GM23248 (cell line): Measurements from ENCODE around the gene ANKRD55. TPM values are rescaled to one million over a fixed set of nuclear protein-coding genes. Genes with fewer than 3 reads are reported as not detected.

Source experiments
- DNase-seq: peaks from one replicate; pipeline ENCODE4 v3.0.0-alpha.2; 2015
- H2AFZ ChIP-seq: fragments of 200-600 bp; sonication (generic); 2 replicates; pipeline ENCODE4 v1.6.1; 2016; ENCODE audit warnings: antibody characterized with exemption
- H3F3A ChIP-seq: fragments of 200-600 bp; sonication (generic); 2 replicates; pipeline ENCODE4 v1.6.1; 2016; ENCODE audit warnings: mild to moderate bottlenecking, antibody characterized with exemption, mixed run types; ENCODE audit not compliant: insufficient read depth
- H3K27ac ChIP-seq: fragments of 200-600 bp; sonication (generic); 2 replicates; pipeline ENCODE4 v1.5.1; 2016; ENCODE audit warnings: mild to moderate bottlenecking
- H3K27me3 ChIP-seq: fragments of 200-600 bp; sonication (generic); replicated peaks from 2 replicates; pipeline ENCODE4 v1.6.1; 2016; ENCODE audit warnings: mild to moderate bottlenecking; ENCODE audit not compliant: insufficient read depth
- H3K36me3 ChIP-seq: fragments of 200-600 bp; sonication (generic); 2 replicates; pipeline ENCODE4 v1.6.1; 2016; ENCODE audit warnings: low read depth, mild to moderate bottlenecking
- H3K4me1 ChIP-seq: fragments of 200-600 bp; sonication (generic); 2 replicates; pipeline ENCODE4 v1.6.1; 2016; ENCODE audit warnings: mild to moderate bottlenecking; ENCODE audit not compliant: insufficient read depth
- H3K4me2 ChIP-seq: fragments of 200-600 bp; sonication (generic); one replicate; pipeline ENCODE4 v1.6.1; 2016; ENCODE audit warnings: mild to moderate bottlenecking; ENCODE audit not compliant: unreplicated experiment
- H3K4me3 ChIP-seq: fragments of 200-600 bp; sonication (generic); 2 replicates; pipeline ENCODE4 v1.5.1; 2016; ENCODE audit warnings: mild to moderate bottlenecking
- H3K79me2 ChIP-seq: fragments of 200-600 bp; sonication (generic); 2 replicates; pipeline ENCODE4 v1.6.1; 2016; ENCODE audit warnings: mild to moderate bottlenecking; ENCODE audit not compliant: insufficient read depth
- H3K9ac ChIP-seq: fragments of 200-600 bp; sonication (generic); 2 replicates; pipeline ENCODE4 v1.6.1; 2016; ENCODE audit warnings: mild to moderate bottlenecking
- H3K9me2 ChIP-seq: fragments of 200-600 bp; sonication (generic); 2 replicates; pipeline ENCODE4 v1.6.1; 2016; ENCODE audit warnings: mixed run types, mild to moderate bottlenecking, moderate library complexity; ENCODE audit not compliant: insufficient read depth
- H3K9me3 ChIP-seq: fragments of 200-600 bp; sonication (generic); one replicate; pipeline ENCODE4 v1.6.1; 2017; ENCODE audit warnings: low read depth
- H4K20me1 ChIP-seq: fragments of 200-600 bp; sonication (generic); 2 replicates; pipeline ENCODE4 v1.6.0; 2016; ENCODE audit not compliant: insufficient read depth
- EZH2 ChIP-seq: fragments of 200-600 bp; sonication (generic); IDR thresholded peaks from 2 replicates; pipeline ENCODE4 v1.6.1; 2018; ENCODE audit warnings: antibody characterized with exemption, mild to moderate bottlenecking; ENCODE audit not compliant: insufficient read depth, poor library complexity, severe bottlenecking
- EZH2phosphoT487 ChIP-seq: fragments of 200-600 bp; sonication (generic); IDR thresholded peaks from 2 replicates; pipeline ENCODE4 v1.6.1; 2018; ENCODE audit warnings: antibody characterized with exemption, moderate library complexity, mild to moderate bottlenecking, low read depth; ENCODE audit not compliant: insufficient read depth
- WGBS, 2 experiments: methylation state at CpG; one replicate each; pipeline ENCODE4 v1.1.6; 2015 to 2017; ENCODE audit warnings: low lambda C conversion rate in 2 of 2, low coverage in 1 of 2; ENCODE audit errors: missing lambda C conversion rate in 2 of 2; 5-methylcytosine and 5-hydroxymethylcytosine counted together
- in situ Hi-C: fragments of 300-500 bp; cut with MboI; formaldehyde crosslinking; loops from 2 replicates; pipeline ENCODE4 v1.15.0; 2020
- polyA plus RNA-seq: library from polyadenylated mRNA; unstranded; fragments of >200 nt; fragmentation: Nextera tagmentation; extraction: Ambion mirVana; gene quantifications from 2 replicates; pipeline ENCODE4 v1.2.1, GENCODE V29; 2016
- total RNA-seq: library from RNA; depleted of rRNA; stranded (reverse); fragments of >200 nt; shearing (Covaris generic); gene quantifications from 2 replicates; pipeline ENCODE4 v1.2.3, GENCODE V29; 2014

Gene ANKRD55
- total and polyA plus RNA-seq, 2 experiments from 2014 or later, result not detected

GRCh38 chr5:56148453-56148971 lies 84.6 kb downstream of the ANKRD55 start:
- Histone ChIP-seq H2AFZ (no peak overlapping the region), H4K20me1 (no peaks in the 10 kb centered on the region), H3K9me2 (no peaks in the 10 kb centered on the region), H3K9me3 (no peaks in the 10 kb centered on the region), H3K36me3 (no peaks in the 10 kb centered on the region), H3K4me2 (no peak overlapping the region), H3K79me2 (no peaks in the 10 kb centered on the region), H3F3A (peaks cover 6% of the 10 kb centered on the region; the same call in 1 of the 2 replicates), H3K27me3 (no peaks in the 10 kb centered on the region), H3K27ac (no peak overlapping the region), H3K4me3 (no peak overlapping the region), H3K9ac (no peak overlapping the region), H3K4me1 (peaks cover 9% of the 10 kb centered on the region; the same call in 1 of the 2 replicates)
- 66 to 71% methylated on average over 4 of the region's 4 CpGs for WGBS, 2 experiments
- in situ Hi-C loops, result no loop called here
- TF ChIP-seq EZH2phosphoT487 (no peak), EZH2 (no peak)
- no peak for DNase-seq

- Histone ChIP-seq H3K79me2 (no peaks in the 10 kb centered on the region), H4K20me1 (no peaks in the 10 kb centered on the region), H3K27me3 (no peaks in the 10 kb centered on the region), H3F3A (peaks cover 6% of the 10 kb centered on the region; the same call in 1 of the 2 replicates), H3K9me3 (no peaks in the 10 kb centered on the region), H3K36me3 (no peaks in the 10 kb centered on the region), H3K9ac (no peak overlapping the region), H3K4me3 (no peak overlapping the region), H3K4me2 (no peak overlapping the region), H2AFZ (no peak overlapping the region), H3K9me2 (no peaks in the 10 kb centered on the region), H3K27ac (no peak overlapping the region), H3K4me1 (peaks cover 9% of the 10 kb centered on the region; the same call in 1 of the 2 replicates)
- in situ Hi-C loops, result no loop called here
- DNase-seq, result no peak
- TF ChIP-seq EZH2phosphoT487 (no peak), EZH2 (no peak)
- 96 to 99% methylated on average over 4 of the region's 4 CpGs for whole genome bisulfite sequencing, 2 experiments
Measured at GRCh38 chr5:56147659-56148230, 85.4 kb downstream of the ANKRD55 start.

- DNase-seq, result peak; percentile 18
- H2AFZ ChIP-seq, result no peak overlapping the region
- H3K36me3 ChIP-seq, result no peaks in the 10 kb centered on the region
- no peaks in the 10 kb centered on the region for H3K79me2 ChIP-seq
- H3K4me1 ChIP-seq, result peaks cover 9% of the 10 kb centered on the region; the same call in 1 of the 2 replicates
- no peaks in the 10 kb centered on the region for H4K20me1 ChIP-seq
- in situ Hi-C loops, result no loop called here
- H3K9me3 ChIP-seq, result no peaks in the 10 kb centered on the region
- H3K4me2 ChIP-seq, result no peak overlapping the region
- no peak overlapping the region for H3K9ac ChIP-seq
- H3K27me3 ChIP-seq, result no peaks in the 10 kb centered on the region
- H3F3A ChIP-seq, result peaks cover 6% of the 10 kb centered on the region; the same call in 1 of the 2 replicates
- H3K27ac ChIP-seq, result no peak overlapping the region
- TF ChIP-seq EZH2 (no peak), EZH2phosphoT487 (no peak)
- H3K9me2 ChIP-seq, result no peaks in the 10 kb centered on the region
- no peak overlapping the region for H3K4me3 ChIP-seq
Measured at GRCh38 chr5:56147106-56147505, 86.0 kb downstream of the ANKRD55 start.

GRCh38 chr5:56146674-56147073 lies 86.5 kb downstream of the ANKRD55 start:
- Histone ChIP-seq H3K9me3 (no peaks in the 10 kb centered on the region), H4K20me1 (no peaks in the 10 kb centered on the region), H3K4me1 (peaks cover 9% of the 10 kb centered on the region; the same call in 1 of the 2 replicates), H3K27ac (no peak overlapping the region), H3K4me3 (no peak overlapping the region), H3K9me2 (no peaks in the 10 kb centered on the region), H3K4me2 (no peak overlapping the region), H3F3A (peaks cover 6% of the 10 kb centered on the region; the same call in 1 of the 2 replicates), H3K27me3 (no peaks in the 10 kb centered on the region), H3K36me3 (no peaks in the 10 kb centered on the region), H3K9ac (no peak overlapping the region), H2AFZ (no peak overlapping the region), H3K79me2 (no peaks in the 10 kb centered on the region)
- no peak for TF ChIP-seq EZH2phosphoT487
- TF ChIP-seq EZH2, result no peak
- 84 to 90% methylated on average over 4 of the region's 4 CpGs for WGBS, 2 experiments
- no peak for DNase-seq
- in situ Hi-C loops, result no loop called here
